ENCODE results near the gene NTRK3. TPM values are rescaled to one million over a fixed set of nuclear protein-coding genes. Genes with fewer than 3 reads are reported as not detected.

The NTRK3 gene
- total RNA-seq, 1 donor from 2014 or later, result 6.4 TPM

GRCh38 chr15:88174571-88174970, 82.0 kb downstream of the NTRK3 start:
- H3K4me1 Mint-ChIP-seq (ENCODE audit: unreplicated experiment), result no peaks in the 10 kb centered on the region
- H3K27me3 Mint-ChIP-seq (ENCODE audit: unreplicated experiment), result no peaks in the 10 kb centered on the region
- H3K36me3 Mint-ChIP-seq (ENCODE audit: low read depth, unreplicated experiment), result no peaks in the 10 kb centered on the region

DNA sequence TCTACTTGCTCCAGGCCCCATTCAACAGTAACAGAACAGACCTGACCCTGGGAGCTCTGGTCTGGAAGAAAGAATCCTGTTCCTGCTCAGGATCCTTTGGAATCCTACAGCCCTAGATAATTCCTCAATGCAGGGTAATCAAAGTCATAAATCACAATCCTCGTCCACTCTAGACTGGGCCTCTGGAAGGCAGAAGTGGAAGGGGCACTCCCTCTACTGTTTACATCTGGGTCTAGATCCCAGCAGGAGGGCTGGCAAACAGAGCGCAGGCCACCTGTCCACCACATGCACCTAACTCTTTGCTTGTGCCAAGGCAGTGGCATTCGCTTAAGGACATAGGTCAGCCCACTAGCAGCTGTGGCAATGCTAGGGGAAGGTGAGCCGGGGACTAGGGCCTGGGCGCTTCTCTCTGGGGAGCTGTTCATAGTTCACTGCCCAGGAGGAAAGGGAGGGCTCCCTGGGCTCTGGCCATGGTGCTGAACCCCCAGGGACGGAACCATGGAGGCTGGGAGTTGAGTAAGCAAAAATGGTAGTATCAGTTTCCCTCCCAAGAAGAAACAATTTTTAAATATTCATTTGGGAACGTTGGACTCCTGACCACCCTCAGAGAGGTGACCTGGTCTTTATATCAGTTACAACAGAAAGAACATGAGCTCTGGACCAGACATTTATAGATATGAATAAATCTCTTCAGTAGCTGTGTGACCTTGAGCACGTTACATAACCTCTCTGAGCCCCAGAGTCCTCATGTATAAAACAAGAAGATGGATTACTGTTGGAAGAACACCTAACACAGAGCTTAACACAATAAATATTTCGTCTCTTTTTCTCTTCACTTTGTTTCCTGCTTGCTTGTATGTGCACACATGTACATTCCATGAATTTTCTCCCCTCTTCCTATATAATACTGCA, 90.2 kb downstream of the NTRK3 start:
- Mint-ChIP-seq H3K9me3 (ENCODE audit: unreplicated experiment) (no peaks in the 10 kb centered on the region), H3K4me3 (ENCODE audit: unreplicated experiment) (no peak overlapping the region), H3K36me3 (ENCODE audit: low read depth, unreplicated experiment) (no peaks in the 10 kb centered on the region), H3K27ac (ENCODE audit: unreplicated experiment) (no peak overlapping the region), H3K4me1 (ENCODE audit: unreplicated experiment) (peaks cover 4% of the 10 kb centered on the region), H3K27me3 (ENCODE audit: unreplicated experiment) (no peaks in the 10 kb centered on the region)
- TF ChIP-seq, protein P1, sequence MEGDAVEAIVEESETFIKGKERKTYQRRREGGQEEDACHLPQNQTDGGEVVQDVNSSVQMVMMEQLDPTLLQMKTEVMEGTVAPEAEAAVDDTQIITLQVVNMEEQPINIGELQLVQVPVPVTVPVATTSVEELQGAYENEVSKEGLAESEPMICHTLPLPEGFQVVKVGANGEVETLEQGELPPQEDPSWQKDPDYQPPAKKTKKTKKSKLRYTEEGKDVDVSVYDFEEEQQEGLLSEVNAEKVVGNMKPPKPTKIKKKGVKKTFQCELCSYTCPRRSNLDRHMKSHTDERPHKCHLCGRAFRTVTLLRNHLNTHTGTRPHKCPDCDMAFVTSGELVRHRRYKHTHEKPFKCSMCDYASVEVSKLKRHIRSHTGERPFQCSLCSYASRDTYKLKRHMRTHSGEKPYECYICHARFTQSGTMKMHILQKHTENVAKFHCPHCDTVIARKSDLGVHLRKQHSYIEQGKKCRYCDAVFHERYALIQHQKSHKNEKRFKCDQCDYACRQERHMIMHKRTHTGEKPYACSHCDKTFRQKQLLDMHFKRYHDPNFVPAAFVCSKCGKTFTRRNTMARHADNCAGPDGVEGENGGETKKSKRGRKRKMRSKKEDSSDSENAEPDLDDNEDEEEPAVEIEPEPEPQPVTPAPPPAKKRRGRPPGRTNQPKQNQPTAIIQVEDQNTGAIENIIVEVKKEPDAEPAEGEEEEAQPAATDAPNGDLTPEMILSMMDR (IDR thresholded peaks at IDR 0.05; ENCODE audit: unreplicated experiment), result no peak
- peak; percentile 66 for DNase-seq (ENCODE audit: low spot score)

More at GRCh38 chr15:88174571-88174970, 82.0 kb downstream of the NTRK3 start:
- Mint-ChIP-seq H3K9me3 (ENCODE audit: unreplicated experiment) (no peaks in the 10 kb centered on the region), H3K4me3 (ENCODE audit: unreplicated experiment) (no peak overlapping the region), H3K27ac (ENCODE audit: unreplicated experiment) (no peak overlapping the region)
- TF ChIP-seq, protein P1 (IDR thresholded peaks at IDR 0.05; ENCODE audit: unreplicated experiment), result no peak
- DNase-seq (ENCODE audit: low spot score), result no peak

DNA sequence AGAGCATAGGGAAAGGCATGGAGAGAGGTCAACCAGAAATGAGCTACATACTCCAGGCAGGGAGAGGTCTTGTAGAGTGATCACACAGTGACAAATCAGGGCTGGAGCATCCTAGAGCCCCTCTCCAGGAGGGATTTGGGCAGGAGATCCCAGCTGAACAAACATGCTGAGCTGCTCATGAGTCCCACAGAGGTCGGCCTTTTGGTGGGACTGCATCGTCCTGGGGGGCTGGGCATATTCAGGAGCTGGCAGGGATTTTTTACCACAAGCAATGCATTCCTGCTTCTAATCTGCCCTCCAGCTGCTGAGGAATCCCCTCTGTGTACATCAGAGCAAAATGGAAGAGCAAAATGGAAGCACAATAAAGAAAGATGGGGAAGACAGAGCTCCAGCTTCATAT, 94.9 kb downstream of the NTRK3 start:
- DNase-seq (ENCODE audit: low spot score), result no peak
- no peaks in the 10 kb centered on the region for H3K9me3 Mint-ChIP-seq (ENCODE audit: unreplicated experiment)
- no peak overlapping the region for H3K27ac Mint-ChIP-seq (ENCODE audit: unreplicated experiment)
- no peak overlapping the region for H3K4me3 Mint-ChIP-seq (ENCODE audit: unreplicated experiment)
- peaks cover 1% of the 10 kb centered on the region for H3K27me3 Mint-ChIP-seq (ENCODE audit: unreplicated experiment)
- H3K36me3 Mint-ChIP-seq (ENCODE audit: low read depth, unreplicated experiment), result no peaks in the 10 kb centered on the region
- TF ChIP-seq, protein P1 (IDR thresholded peaks at IDR 0.05; ENCODE audit: unreplicated experiment), result no peak
- peaks cover 4% of the 10 kb centered on the region for H3K4me1 Mint-ChIP-seq (ENCODE audit: unreplicated experiment)

GRCh38 chr15:88155310-88155709, 101.2 kb downstream of the NTRK3 start:
- peaks cover 4% of the 10 kb centered on the region for H3K4me1 Mint-ChIP-seq (ENCODE audit: unreplicated experiment)
- peaks cover 1% of the 10 kb centered on the region for H3K27me3 Mint-ChIP-seq (ENCODE audit: unreplicated experiment)
- H3K9me3 Mint-ChIP-seq (ENCODE audit: unreplicated experiment), result no peaks in the 10 kb centered on the region
- TF ChIP-seq, protein P1 (IDR thresholded peaks at IDR 0.05; ENCODE audit: unreplicated experiment), result no peak
- no peak for DNase-seq (ENCODE audit: low spot score)
- no peaks in the 10 kb centered on the region for H3K36me3 Mint-ChIP-seq (ENCODE audit: low read depth, unreplicated experiment)
- H3K4me3 Mint-ChIP-seq (ENCODE audit: unreplicated experiment), result no peak overlapping the region
- H3K27ac Mint-ChIP-seq (ENCODE audit: unreplicated experiment), result no peak overlapping the region

- Mint-ChIP-seq H3K4me3 (ENCODE audit: unreplicated experiment) (no peak overlapping the region), H3K9me3 (ENCODE audit: unreplicated experiment) (no peaks in the 10 kb centered on the region), H3K4me1 (ENCODE audit: unreplicated experiment) (peaks cover 14% of the 10 kb centered on the region), H3K27ac (ENCODE audit: unreplicated experiment) (no peak overlapping the region), H3K27me3 (ENCODE audit: unreplicated experiment) (peaks cover 3% of the 10 kb centered on the region), H3K36me3 (ENCODE audit: low read depth, unreplicated experiment) (no peaks in the 10 kb centered on the region)
- TF ChIP-seq, protein P1 (IDR thresholded peaks at IDR 0.05; ENCODE audit: unreplicated experiment), result no peak
- no peak for DNase-seq (ENCODE audit: low spot score)
Observed at GRCh38 chr15:88152672-88153071, 103.9 kb downstream of the NTRK3 start.

Data from endothelial cell (in vitro differentiated cells).